Fibroblast of skin of left quadriceps (primary cell): ENCODE results near the gene PCCB.
"Not testable (repeated sequence)": the region's sequence is repeated elsewhere in the genome, so short reads cannot be mapped to it uniquely, and the experiment has no call there.

ENCODE experiments used
- DNase-seq, 2 experiments: peaks; one replicate each; pipeline ENCODE4 v3.0.0-alpha.2; 2013; ENCODE audit warnings: low read depth in 2 of 2

PCCB gene

DNA sequence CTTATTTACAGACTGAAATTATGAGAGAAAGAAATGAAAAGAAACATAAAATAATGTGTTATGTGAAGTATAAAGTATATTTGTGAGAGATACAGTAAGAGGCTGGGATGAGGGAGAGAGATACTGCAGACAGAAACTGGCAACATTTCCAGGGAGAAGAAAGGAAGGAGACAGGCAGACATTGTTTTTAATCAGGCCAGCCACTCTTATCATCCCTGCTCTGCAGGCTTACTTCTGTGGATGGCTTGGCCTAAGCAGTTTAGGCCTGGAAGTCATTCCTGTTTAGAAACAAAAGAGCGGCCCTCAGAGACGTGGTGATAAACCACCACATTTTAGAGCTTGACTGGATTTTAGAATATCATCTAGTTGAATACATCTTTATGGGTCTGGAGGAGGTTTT is 12.4 kb downstream of the PCCB start:
- DNase-seq: no peak

DNA sequence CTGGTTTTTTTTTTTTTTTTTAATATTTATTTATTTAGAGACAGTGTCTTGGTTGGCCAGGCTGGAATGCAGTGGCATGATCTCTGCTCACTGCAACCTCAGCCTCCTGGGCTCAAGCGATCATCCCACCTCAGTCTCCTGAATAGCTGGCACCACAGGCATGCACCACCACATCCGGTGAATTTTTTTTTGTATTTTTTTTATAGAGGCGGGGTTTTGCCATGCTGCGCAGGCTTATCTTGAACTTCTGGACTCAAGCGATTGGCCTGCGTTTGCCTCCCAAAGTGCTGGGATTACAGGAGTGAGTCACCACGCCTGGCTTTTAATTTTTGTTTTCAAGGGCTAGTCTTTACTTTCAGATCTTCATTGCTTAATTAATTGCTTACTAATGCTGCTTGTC is 13.1 kb downstream of the PCCB start:
- no peak for DNase-seq

DNA sequence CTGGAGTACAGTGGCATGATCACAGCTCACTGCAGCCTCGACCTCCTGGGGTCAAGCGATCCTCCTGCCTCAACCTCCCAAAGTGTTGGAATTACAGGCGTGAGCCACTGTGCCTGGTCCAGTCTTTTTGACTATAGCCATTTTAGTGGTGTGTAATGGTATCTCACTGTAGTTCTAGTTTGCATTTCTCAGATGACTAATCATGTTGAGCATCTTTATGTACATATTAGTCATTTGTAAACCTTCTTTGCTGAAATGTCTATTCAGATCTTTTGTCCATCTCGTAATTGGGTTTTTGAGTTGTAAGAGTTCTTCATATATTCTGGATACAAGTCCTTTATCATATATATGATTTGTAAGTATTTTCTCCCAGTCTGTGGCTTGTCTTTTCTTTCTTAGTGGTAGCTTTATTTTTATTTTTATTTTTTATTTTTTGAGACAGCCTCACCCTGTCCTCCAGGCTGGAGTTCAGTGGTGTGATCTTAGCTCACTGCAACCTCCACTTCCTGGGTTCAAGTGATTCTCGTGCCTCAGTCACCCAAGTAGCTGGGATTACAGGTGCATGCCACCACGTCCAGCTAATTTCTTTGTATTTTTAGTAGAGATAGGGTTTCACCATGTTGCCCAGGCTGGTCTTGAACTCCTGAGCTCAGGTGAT is 16.5 kb downstream of the PCCB start:
- DNase-seq: peak; percentile 26 to 29

DNA sequence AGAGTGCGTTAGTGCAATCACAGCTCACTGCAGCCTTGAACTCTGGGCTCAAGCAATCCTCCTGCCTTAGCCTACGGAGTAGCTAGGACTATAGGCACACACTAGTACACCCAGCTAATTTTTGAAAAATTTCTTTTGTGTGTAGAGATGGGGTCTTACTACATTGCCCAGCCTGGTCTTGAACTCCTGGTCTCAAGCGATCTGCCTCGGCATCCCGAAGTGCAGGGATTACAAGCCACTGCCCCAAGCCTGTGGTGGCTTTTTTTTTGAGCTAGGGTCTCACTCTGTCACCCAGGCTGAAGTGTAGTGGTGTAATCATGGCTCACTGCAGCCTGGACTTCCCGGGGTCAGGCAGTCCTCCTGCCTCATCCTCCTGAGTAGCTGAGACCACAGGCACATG is 17.1 kb downstream of the PCCB start:
- no peak for DNase-seq

DNA sequence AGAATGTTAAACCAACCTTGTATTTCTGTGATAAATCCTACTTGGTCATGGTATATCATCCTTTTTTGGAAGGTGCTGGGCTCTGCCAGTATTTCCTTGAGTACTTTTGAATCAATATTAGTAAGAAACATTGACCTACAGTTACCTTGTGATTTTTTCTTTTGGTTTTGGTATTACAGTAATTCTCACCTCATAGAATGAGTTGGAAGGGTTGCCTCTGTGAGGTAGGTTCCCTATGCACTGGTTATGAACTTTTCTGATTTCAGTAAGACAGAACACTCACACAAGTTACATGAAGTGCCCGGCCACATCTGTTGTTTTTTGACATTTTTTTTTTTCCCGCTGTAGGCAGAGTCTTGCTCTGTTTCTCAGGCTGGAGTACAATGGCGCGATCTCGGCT is 20.0 kb downstream of the PCCB start:
- no peak for DNase-seq

- not testable (repeated sequence) for DNase-seq
Observed at GRCh38 chr3:136271626-136272025, 21.5 kb downstream of the PCCB start.

GRCh38 chr3:136276049-136276755 is 26.1 kb downstream of the PCCB start:
- no peak for DNase-seq

DNA sequence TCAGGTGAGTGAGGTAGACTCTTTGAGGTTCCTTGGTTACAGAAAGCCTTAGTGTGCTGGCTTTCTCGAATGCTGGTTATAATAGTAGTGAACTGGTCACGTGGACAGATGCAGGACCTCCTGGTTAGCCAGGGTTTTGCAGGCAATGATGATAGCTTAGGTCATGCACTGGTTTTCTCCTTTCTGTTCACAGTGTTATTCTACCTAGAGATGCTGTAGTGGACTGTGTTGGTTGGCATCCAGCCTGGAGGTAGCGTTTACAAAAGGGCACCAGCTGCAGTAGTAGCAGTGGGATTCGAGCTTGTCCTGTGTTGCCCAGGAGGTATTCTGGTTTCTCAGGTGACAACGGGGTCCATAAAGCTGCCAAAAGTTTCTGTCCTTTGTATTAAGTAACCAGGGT is 27.0 kb downstream of the PCCB start:
- no peak for DNase-seq

DNA sequence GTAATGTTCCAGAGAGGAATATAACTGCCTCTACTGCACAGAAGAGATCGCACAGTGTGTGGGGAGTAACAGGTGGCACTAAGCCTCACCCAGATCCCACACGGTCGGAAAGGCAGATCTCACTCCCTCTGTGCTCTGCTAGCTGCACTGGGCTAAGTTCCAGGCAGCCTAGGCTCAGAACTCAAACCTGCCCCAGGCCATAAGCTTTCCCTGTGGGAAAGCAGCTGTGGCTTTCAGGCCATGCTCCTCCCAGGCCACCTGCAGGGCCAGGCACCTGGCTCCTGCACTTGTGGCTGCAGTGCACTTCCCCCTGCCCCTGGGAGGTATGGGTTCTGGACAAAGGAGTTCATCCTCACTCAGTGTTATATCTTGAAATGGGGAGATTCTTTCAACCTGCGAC is 27.5 kb downstream of the PCCB start:
- DNase-seq: no peak

DNA sequence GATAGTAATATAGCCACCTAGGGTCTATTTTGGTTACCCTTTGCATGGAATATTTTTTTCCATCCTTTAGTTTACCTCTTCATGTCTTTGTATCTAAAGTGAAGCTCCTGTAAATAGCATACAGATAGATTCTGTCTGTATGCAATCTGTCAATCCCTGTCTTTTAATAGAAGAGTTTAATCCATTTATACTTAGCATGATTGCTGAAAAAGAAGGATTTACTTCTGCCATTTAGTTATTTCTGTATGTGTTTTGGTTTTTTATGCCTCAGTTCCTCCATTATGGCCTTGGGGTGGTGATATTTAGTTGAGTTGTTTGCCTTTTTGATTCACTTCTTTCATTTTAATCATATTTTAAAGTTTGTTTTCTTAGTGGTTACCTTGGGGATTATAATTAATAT is 29.0 kb downstream of the PCCB start:
- DNase-seq: no peak

GRCh38 chr3:136280961-136281360 is 30.8 kb downstream of the PCCB start:
- DNase-seq: no peak

GRCh38 chr3:136281966-136282520 is 31.9 kb downstream of the PCCB start:
- DNase-seq: no peak

DNA sequence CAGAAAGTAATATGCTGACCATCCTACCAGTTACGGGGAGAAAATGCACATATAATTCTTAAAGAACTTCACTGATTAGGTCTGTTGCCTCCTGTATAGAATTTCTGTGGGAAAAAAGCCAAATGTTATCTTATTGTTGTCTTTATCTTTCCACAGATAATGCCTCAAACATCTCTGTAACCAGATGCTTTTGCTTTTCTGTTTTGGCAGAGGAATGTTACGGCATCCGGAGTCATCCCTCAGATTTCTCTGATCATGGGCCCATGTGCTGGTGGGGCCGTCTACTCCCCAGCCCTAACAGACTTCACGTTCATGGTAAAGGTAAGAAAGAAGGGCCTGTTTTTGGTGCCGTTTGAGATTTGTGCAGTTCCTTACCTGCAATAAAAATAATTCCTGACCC is 33.5 kb downstream of the PCCB start:
- DNase-seq: no peak

- DNase-seq: no peak
Observed at GRCh38 chr3:136291302-136291701, 41.2 kb downstream of the PCCB start.

GRCh38 chr3:136292500-136292899 is 42.4 kb downstream of the PCCB start:
- DNase-seq: no peak

GRCh38 chr3:136293279-136293678 is 43.1 kb downstream of the PCCB start:
- DNase-seq: no peak

DNA sequence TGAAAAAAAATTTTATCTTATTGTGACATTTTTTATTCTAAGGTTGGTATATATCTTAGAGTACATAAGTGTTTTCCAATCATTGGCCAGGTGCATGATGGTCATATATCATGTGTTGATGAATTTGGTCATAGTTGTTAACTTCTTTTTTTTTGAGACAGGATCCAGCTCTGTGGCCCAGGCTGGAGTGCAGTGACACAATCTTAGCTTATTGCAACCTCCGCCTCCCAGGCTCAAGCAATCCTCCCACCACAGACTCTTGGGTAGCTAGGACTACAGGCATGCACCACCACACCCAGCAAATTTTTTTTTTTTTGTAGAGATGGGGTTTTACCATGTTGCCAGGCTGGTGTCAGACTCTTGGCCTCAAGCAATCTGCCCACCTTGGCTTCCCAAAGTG is 44.0 kb downstream of the PCCB start:
- DNase-seq: no peak

DNA sequence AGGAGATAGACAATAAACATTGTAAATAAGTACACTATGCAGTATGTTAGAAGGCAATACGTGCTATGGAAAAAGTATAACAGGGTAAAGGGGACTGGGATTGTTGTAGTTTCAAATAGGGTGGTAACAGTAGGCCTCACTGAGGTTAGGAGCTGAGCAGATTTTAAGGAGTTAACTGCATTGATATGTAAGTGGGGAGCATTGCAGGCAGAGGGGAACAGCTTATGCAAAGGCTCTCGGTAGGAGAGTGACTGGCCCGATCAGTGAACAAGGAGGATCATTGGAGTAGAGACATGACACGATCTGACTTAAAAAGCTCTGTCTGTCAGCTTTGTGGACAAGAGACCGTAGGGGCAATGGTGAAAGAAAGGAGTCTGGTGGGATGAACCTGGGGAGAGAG is 46.8 kb downstream of the PCCB start:
- no peak for DNase-seq

GRCh38 chr3:136297826-136298225 is 47.7 kb downstream of the PCCB start:
- DNase-seq: no peak

DNA sequence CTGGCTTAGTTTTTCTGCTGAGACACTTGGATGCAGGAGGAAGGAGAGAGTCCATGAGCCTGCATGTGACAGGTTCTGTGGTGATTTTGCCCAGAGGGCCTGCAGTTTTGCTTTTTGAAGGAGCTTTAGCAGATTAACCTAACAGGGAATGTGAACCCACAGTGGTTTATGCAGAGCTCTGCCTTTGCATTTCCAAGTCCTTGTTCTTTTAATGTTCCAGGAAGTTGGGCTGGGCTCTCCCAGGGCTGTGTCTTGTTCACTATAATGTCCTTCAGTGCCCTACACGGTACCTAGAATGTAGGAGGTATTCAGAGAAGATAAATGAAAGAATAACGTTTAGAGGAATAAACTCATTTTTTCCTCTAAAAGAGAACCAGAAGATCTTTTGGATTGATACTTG is 50.3 kb downstream of the PCCB start:
- no peak for DNase-seq

GRCh38 chr3:136305879-136306278 is 55.7 kb downstream of the PCCB start:
- DNase-seq: peak; percentile 19 to 25

DNA sequence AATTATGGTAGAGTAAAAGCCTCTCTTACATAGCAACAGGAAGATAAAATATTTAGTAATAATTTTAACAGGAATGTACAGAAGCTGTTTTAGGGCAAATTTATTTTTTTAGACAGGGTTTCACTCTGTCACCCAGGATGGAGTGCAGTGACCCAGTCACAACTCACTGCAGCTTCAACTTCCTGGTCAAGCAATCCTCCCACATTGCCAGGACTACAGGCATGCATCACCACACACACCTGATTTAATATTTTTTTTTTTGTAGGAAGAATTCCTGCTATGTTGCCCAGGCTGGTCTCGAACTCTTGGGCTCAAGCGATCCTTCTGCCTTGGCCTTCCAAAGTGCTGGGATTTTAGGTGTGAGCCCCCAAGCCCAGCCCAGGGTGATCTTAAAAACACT is 61.1 kb downstream of the PCCB start:
- DNase-seq: no peak

DNA sequence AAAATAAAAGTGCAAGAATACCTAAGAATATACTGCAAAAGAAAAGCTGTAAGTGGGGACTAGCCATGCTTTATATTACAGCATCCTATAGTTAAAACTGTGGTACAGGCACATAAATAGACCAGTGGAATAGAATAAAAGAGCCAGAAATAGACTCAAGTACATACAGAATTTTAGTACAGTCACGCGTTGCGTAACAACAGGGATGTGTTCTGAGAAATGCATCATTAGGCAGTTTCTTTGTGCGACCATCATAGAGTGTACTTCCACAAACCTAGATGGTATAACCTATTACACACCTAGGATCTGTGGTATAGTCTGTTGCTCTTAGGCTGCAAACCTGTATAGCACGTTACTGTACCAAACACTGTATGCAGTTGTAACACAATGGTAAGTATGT is 61.8 kb downstream of the PCCB start:
- no peak for DNase-seq
